ENCODE measurements around the gene CAMK2G.
A peak's percentile ranks its signal among the peaks of the same experiment; 100 is the strongest.

Gene CAMK2G

GRCh38 chr10:73850211-73850610 lies 24.1 kb downstream of the CAMK2G start:
- Histone ChIP-seq H3K27ac (ENCODE audit: low read depth, low read length) (no peak overlapping the region), H3K4me2 (ENCODE audit: low read depth, low read length, poor library complexity, severe bottlenecking) (no peak overlapping the region), H3K9me2 (replicated peaks; ENCODE audit: insufficient read depth, low read length) (no peaks in the 10 kb centered on the region), H3K79me2 (ENCODE audit: insufficient read depth, low read length) (no peaks in the 10 kb centered on the region), H2AFZ (ENCODE audit: low read depth, low read length, severe bottlenecking) (no peak overlapping the region), H3K36me3 (ENCODE audit: low read length) (no peaks in the 10 kb centered on the region), H3K9me3 (ENCODE audit: insufficient read depth, low read length) (no peaks in the 10 kb centered on the region), H3K27me3 (ENCODE audit: low read length) (no peaks in the 10 kb centered on the region), H3F3A (ENCODE audit: insufficient read depth) (no peaks in the 10 kb centered on the region), H3K4me3 (ENCODE audit: insufficient read depth, low read length, poor library complexity, severe bottlenecking) (no peak overlapping the region), H3K9ac (ENCODE audit: low read length) (no peak overlapping the region), H4K20me1 (ENCODE audit: low read depth, low read length) (no peaks in the 10 kb centered on the region)
- TF ChIP-seq EZH2phosphoT487 (conservative IDR thresholded peaks at IDR 0.05; ENCODE audit: low read length) (no peak), CTCF (IDR thresholded peaks at IDR 0.05; ENCODE audit: insufficient read depth, low read length, poor library complexity, severe bottlenecking) (no peak)

DNA sequence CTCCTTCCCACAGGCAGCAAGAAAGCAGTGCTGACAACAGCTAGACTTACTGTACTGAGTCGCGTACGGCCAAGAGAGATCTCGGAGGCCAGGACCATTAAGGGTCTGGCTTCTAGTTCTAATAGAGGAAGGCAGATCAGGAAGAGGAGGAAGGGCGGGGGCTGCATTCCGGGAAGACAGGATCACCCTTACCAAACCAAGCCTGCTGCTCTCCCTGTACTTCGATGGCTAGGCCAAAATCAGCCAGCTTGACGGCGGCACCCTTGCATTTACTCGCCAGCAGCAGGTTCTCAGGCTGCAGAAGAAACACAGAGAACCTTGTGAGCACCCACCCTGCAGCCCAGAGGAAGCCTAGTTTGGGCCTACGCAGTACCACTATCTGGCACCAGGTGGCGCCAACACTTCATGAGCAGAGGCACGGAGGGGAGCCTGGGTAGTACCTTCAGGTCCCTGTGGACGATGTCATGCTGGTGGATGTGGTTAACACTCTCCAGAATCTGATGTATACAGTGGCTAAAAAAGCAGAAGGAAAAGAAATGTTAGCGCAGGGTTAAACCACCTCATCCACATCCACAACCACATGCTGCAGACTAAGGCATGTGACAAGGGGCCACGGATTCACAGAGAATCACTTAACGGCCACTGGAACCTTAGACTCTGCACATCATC lies 25.4 kb downstream of the CAMK2G start:
- no peak overlapping the region for H3K9ac ChIP-seq (ENCODE audit: low read length)
- TF ChIP-seq EZH2phosphoT487 (conservative IDR thresholded peaks at IDR 0.05; ENCODE audit: low read length) (no peak), CTCF (IDR thresholded peaks at IDR 0.05; ENCODE audit: insufficient read depth, low read length, poor library complexity, severe bottlenecking) (peak; percentile 90)
- no peaks in the 10 kb centered on the region for H3K27me3 ChIP-seq (ENCODE audit: low read length)
- no peaks in the 10 kb centered on the region for H3K9me3 ChIP-seq (ENCODE audit: insufficient read depth, low read length)
- H3F3A ChIP-seq (ENCODE audit: insufficient read depth), result no peaks in the 10 kb centered on the region
- H3K9me2 ChIP-seq (replicated peaks; ENCODE audit: insufficient read depth, low read length), result no peaks in the 10 kb centered on the region
- H3K4me2 ChIP-seq (ENCODE audit: low read depth, low read length, poor library complexity, severe bottlenecking), result no peak overlapping the region
- H3K4me3 ChIP-seq (ENCODE audit: insufficient read depth, low read length, poor library complexity, severe bottlenecking), result no peak overlapping the region
- no peaks in the 10 kb centered on the region for H4K20me1 ChIP-seq (ENCODE audit: low read depth, low read length)
- H2AFZ ChIP-seq (ENCODE audit: low read depth, low read length, severe bottlenecking), result no peak overlapping the region
- H3K79me2 ChIP-seq (ENCODE audit: insufficient read depth, low read length), result no peaks in the 10 kb centered on the region
- H3K36me3 ChIP-seq (ENCODE audit: low read length), result no peaks in the 10 kb centered on the region
- no peak overlapping the region for H3K27ac ChIP-seq (ENCODE audit: low read depth, low read length)

- H3K27ac ChIP-seq (ENCODE audit: low read depth, low read length), result no peak overlapping the region
Measured at GRCh38 chr10:73847031-73847430, 27.3 kb downstream of the CAMK2G start.

More at GRCh38 chr10:73847031-73847430, 27.3 kb downstream of the CAMK2G start:
- Histone ChIP-seq H3K9me2 (replicated peaks; ENCODE audit: insufficient read depth, low read length) (no peaks in the 10 kb centered on the region), H3K9ac (ENCODE audit: low read length) (no peak overlapping the region), H4K20me1 (ENCODE audit: low read depth, low read length) (no peaks in the 10 kb centered on the region), H3K4me3 (ENCODE audit: insufficient read depth, low read length, poor library complexity, severe bottlenecking) (no peak overlapping the region), H3K36me3 (ENCODE audit: low read length) (no peaks in the 10 kb centered on the region), H2AFZ (ENCODE audit: low read depth, low read length, severe bottlenecking) (no peak overlapping the region), H3K9me3 (ENCODE audit: insufficient read depth, low read length) (no peaks in the 10 kb centered on the region), H3K4me2 (ENCODE audit: low read depth, low read length, poor library complexity, severe bottlenecking) (no peak overlapping the region), H3K79me2 (ENCODE audit: insufficient read depth, low read length) (no peaks in the 10 kb centered on the region), H3F3A (ENCODE audit: insufficient read depth) (no peaks in the 10 kb centered on the region), H3K27me3 (ENCODE audit: low read length) (no peaks in the 10 kb centered on the region)
- TF ChIP-seq EZH2phosphoT487 (conservative IDR thresholded peaks at IDR 0.05; ENCODE audit: low read length) (no peak), CTCF (IDR thresholded peaks at IDR 0.05; ENCODE audit: insufficient read depth, low read length, poor library complexity, severe bottlenecking) (no peak)

Measured in SU-DHL-6 (cell line).